MCF 10A (cell line): ENCODE data around the gene ZNF362. TPM values are rescaled to one million over a fixed set of nuclear protein-coding genes. Genes with fewer than 3 reads are reported as not detected.
"Not testable (repeated sequence)": the region's sequence is repeated elsewhere in the genome, so short reads cannot be mapped to it uniquely, and the experiment has no call there.

Source experiments
- BruUV-seq: library from RNA; stranded (reverse); fragments of 400-500 nt; replicated peaks from 2 replicates; lab custom pipeline; 2021; lab: Mats Ljungman, UMichigan
- CTCF ChIA-PET: fragments of 300-600 bp; sonication (Branson Sonifier 250); formaldehyde crosslinking; extraction: SDS; loops from one replicate; lab custom pipeline; 2021; ENCODE audit warnings: antibody characterized with exemption, inconsistent platforms; lab: Yijun Ruan, JAX
- POLR2A ChIA-PET: fragments of 300-600, 350-650 bp; sonication (Branson Sonifier 250); formaldehyde crosslinking; extraction: SDS; loops from one replicate; lab custom pipeline; 2020; ENCODE audit warnings: antibody characterized with exemption, inconsistent platforms; lab: Yijun Ruan, JAX
- DNase-seq: peaks from one replicate; pipeline ENCODE4 v3.0.0-alpha.2; 2018; ENCODE audit not compliant: unreplicated experiment
- H3K27ac Mint-ChIP-seq: one replicate; pipeline ENCODE4 v1.8.0; 2022; ENCODE audit warnings: mild to moderate bottlenecking, low read depth, mixed read lengths; ENCODE audit not compliant: unreplicated experiment
- H3K27me3 Mint-ChIP-seq: one replicate; pipeline ENCODE4 v1.8.0; 2022; ENCODE audit warnings: mixed read lengths; ENCODE audit not compliant: insufficient read depth, unreplicated experiment
- H3K36me3 Mint-ChIP-seq: one replicate; pipeline ENCODE4 v1.8.0; 2022; ENCODE audit warnings: mild to moderate bottlenecking, moderate library complexity, mixed read lengths; ENCODE audit not compliant: insufficient read depth, unreplicated experiment
- H3K4me1 Mint-ChIP-seq: one replicate; pipeline ENCODE4 v1.8.0; 2022; ENCODE audit warnings: mixed read lengths; ENCODE audit not compliant: insufficient read depth, unreplicated experiment
- H3K4me3 Mint-ChIP-seq: one replicate; pipeline ENCODE4 v1.8.0; 2022; ENCODE audit warnings: mild to moderate bottlenecking, moderate library complexity, mixed read lengths; ENCODE audit not compliant: unreplicated experiment
- H3K9me3 Mint-ChIP-seq: one replicate; pipeline ENCODE4 v1.8.0; 2022; ENCODE audit warnings: mixed read lengths; ENCODE audit not compliant: unreplicated experiment
- CTCF ChIP-seq: fragments of 200-600 bp; IDR thresholded peaks from one replicate; pipeline ENCODE4 v1.8.0; 2022; ENCODE audit warnings: antibody characterized with exemption, mild to moderate bottlenecking; ENCODE audit not compliant: unreplicated experiment
- intact Hi-C: fragments of 100-400 bp; cut with micrococcal nuclease; formaldehyde crosslinking; loops from 2 replicates; pipeline ENCODE4 v1.14.1; 2022
- total RNA-seq: library from RNA; stranded (reverse); gene quantifications from 2 replicates; pipeline ENCODE4 v1.2.3, GENCODE V29; 2022

ZNF362 gene
- total RNA-seq, 1 experiment from 2014 or later: 15.8 TPM

- no peak overlapping the region for H3K27ac Mint-ChIP-seq
- no peak for TF ChIP-seq CTCF
- peaks cover under 1% of the 10 kb centered on the region for H3K36me3 Mint-ChIP-seq
- BruUV-seq: no TSS peak
- no peak for DNase-seq
- H3K4me1 Mint-ChIP-seq: no peaks in the 10 kb centered on the region
- POLR2A ChIA-PET: no interaction called here
- H3K9me3 Mint-ChIP-seq: no peaks in the 10 kb centered on the region
- H3K27me3 Mint-ChIP-seq: no peaks in the 10 kb centered on the region
- H3K4me3 Mint-ChIP-seq: no peak overlapping the region
- intact Hi-C loops: no loop called here
- CTCF ChIA-PET: interaction anchor here (0.6 to 1.1 kb wide), 3 partner anchors 21 to 152 kb away, joined by 3 read pairs; no protein-coding TSS in a partner anchor
These were observed 32.9 kb downstream of the ZNF362 start for GRCh38 chr1:33288976-33289857.

- H3K9me3 Mint-ChIP-seq: no peaks in the 10 kb centered on the region
- intact Hi-C loops: no loop called here
- no peak overlapping the region for H3K4me3 Mint-ChIP-seq
- ChIA-PET POLR2A (no interaction called here), CTCF (no interaction called here)
- no peak for DNase-seq
- H3K27ac Mint-ChIP-seq: no peak overlapping the region
- peaks cover 6% of the 10 kb centered on the region for H3K36me3 Mint-ChIP-seq
- no TSS peak for BruUV-seq
- H3K27me3 Mint-ChIP-seq: no peaks in the 10 kb centered on the region
- TF ChIP-seq CTCF: no peak
- H3K4me1 Mint-ChIP-seq: no peaks in the 10 kb centered on the region
These were observed 33.5 kb downstream of the ZNF362 start for GRCh38 chr1:33289858-33290154.

- H3K36me3 Mint-ChIP-seq: peaks cover 12% of the 10 kb centered on the region
- intact Hi-C loops, H3K27ac Mint-ChIP-seq, H3K9me3 Mint-ChIP-seq, POLR2A ChIA-PET, DNase-seq, H3K4me3 Mint-ChIP-seq, BruUV-seq, H3K27me3 Mint-ChIP-seq, H3K4me1 Mint-ChIP-seq: not testable (repeated sequence)
- CTCF ChIA-PET: interaction anchor here (0.7 kb wide), 1 partner anchor 73 kb away, joined by 3 read pairs; no protein-coding TSS in a partner anchor
These were observed 34.3 kb downstream of the ZNF362 start for GRCh38 chr1:33290615-33291014.

GRCh38 chr1:33292726-33293340, 36.5 kb downstream of the ZNF362 start:
- no peak for DNase-seq
- intact Hi-C loops: no loop called here
- Mint-ChIP-seq H3K27ac (no peak overlapping the region), H3K4me3 (no peak overlapping the region), H3K9me3 (no peaks in the 10 kb centered on the region), H3K4me1 (no peaks in the 10 kb centered on the region), H3K27me3 (no peaks in the 10 kb centered on the region), H3K36me3 (peaks cover 26% of the 10 kb centered on the region)
- ChIA-PET CTCF (interaction anchor here (0.6 to 11.9 kb wide), 7 partner anchors 9 to 358 kb away, joined by 3 to 152 read pairs (median 6); partner anchors contain the start of gene ZSCAN20), POLR2A (interaction anchor here (0.6 to 1.2 kb wide), 2 partner anchors 31 to 32 kb away, joined by 3 to 4 read pairs; no protein-coding TSS in a partner anchor)
- BruUV-seq: no TSS peak
- TF ChIP-seq CTCF: no peak
